WERI-Rb-1 (cell line): ENCODE measurements around the gene MAG.

Experiments used
- DNase-seq: peaks from one replicate; pipeline ENCODE4 v3.0.0-alpha.2; 2020
- H3K27ac ChIP-seq: fragments of 250-450 bp; sonication (Bioruptor Pico); 2 replicates; pipeline ENCODE4 v1.5.1; 2020; ENCODE audit warnings: mild to moderate bottlenecking, moderate library complexity
- H3K27me3 ChIP-seq: fragments of 250-450 bp; sonication (Bioruptor Pico); 2 replicates; pipeline ENCODE4 v1.5.1; 2021; ENCODE audit warnings: mild to moderate bottlenecking, low read depth, moderate library complexity; ENCODE audit not compliant: insufficient read depth, severe bottlenecking
- H3K36me3 ChIP-seq: fragments of 250-450 bp; sonication (Bioruptor Pico); 2 replicates; pipeline ENCODE4 v1.5.1; 2020; ENCODE audit warnings: mild to moderate bottlenecking, moderate library complexity
- H3K4me3 ChIP-seq: 2 replicates; pipeline ENCODE4 v1.5.1; 2011; ENCODE audit warnings: low read depth, mild to moderate bottlenecking, control low read depth, low read length
- H3K9me3 ChIP-seq: fragments of 250-450 bp; sonication (Bioruptor Pico); 2 replicates; pipeline ENCODE4 v1.5.1; 2021; ENCODE audit warnings: mild to moderate bottlenecking, moderate library complexity; ENCODE audit not compliant: severe bottlenecking
- CTCF ChIP-seq: IDR thresholded peaks from 2 replicates; pipeline ENCODE4 v1.5.1; 2011; ENCODE audit warnings: low read depth, mild to moderate bottlenecking, control low read depth, inconsistent platforms, low read length

Gene MAG

GRCh38 chr19:35351411-35352176 lies 59.6 kb downstream of the MAG start:
- DNase-seq = no peak
- no peak for TF ChIP-seq CTCF
- no peaks in the 10 kb centered on the region for H3K27me3 ChIP-seq

GRCh38 chr19:35352177-35352447 lies 60.2 kb downstream of the MAG start:
- DNase-seq = no peak
- no peak for TF ChIP-seq CTCF
- Histone ChIP-seq H3K27me3 (no peaks in the 10 kb centered on the region), H3K27ac (no peak overlapping the region), H3K4me3 (no peak overlapping the region), H3K36me3 (no peaks in the 10 kb centered on the region), H3K9me3 (no peaks in the 10 kb centered on the region)

More at GRCh38 chr19:35351411-35352176, 59.6 kb downstream of the MAG start:
- no peaks in the 10 kb centered on the region for H3K36me3 ChIP-seq
- no peak overlapping the region for H3K4me3 ChIP-seq
- H3K9me3 ChIP-seq = no peaks in the 10 kb centered on the region
- no peak overlapping the region for H3K27ac ChIP-seq

GRCh38 chr19:35352448-35353304 lies 60.7 kb downstream of the MAG start:
- Histone ChIP-seq H3K27me3 (no peaks in the 10 kb centered on the region), H3K9me3 (no peaks in the 10 kb centered on the region), H3K27ac (no peak overlapping the region), H3K4me3 (no peak overlapping the region), H3K36me3 (no peaks in the 10 kb centered on the region)
- peak; percentile 72 for DNase-seq
- peak; percentile 77 for TF ChIP-seq CTCF

DNA sequence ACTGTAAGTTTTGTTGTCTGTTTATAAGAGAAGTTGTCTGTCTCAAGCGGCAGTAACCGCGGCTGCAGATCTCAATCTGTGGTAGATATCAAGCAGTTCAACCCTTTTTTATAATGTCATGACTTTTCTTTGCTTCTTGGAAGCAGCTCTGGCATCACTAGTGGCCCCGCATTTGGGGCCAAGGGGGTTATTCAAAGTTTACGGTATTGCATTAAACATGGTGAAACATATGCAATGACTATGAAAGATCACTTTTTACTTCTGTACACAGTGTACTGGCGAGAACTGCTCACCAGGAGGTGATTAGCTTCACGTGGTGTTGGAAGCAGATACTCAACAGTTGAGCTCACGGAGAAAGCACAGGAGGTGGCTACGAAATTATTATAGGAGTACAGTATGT lies 61.7 kb downstream of the MAG start:
- no peak for TF ChIP-seq CTCF
- no peak overlapping the region for H3K27ac ChIP-seq
- no peaks in the 10 kb centered on the region for H3K36me3 ChIP-seq
- DNase-seq = no peak
- no peaks in the 10 kb centered on the region for H3K9me3 ChIP-seq
- no peak overlapping the region for H3K4me3 ChIP-seq
- no peaks in the 10 kb centered on the region for H3K27me3 ChIP-seq

- H3K27me3 ChIP-seq = no peaks in the 10 kb centered on the region
- no peak for TF ChIP-seq CTCF
- H3K36me3 ChIP-seq = no peaks in the 10 kb centered on the region
- no peak for DNase-seq
- no peak overlapping the region for H3K27ac ChIP-seq
- no peaks in the 10 kb centered on the region for H3K9me3 ChIP-seq
- no peak overlapping the region for H3K4me3 ChIP-seq
Observed at GRCh38 chr19:35354898-35355297, 62.9 kb downstream of the MAG start.
